ENCODE measurements around the gene PEX5.

Gene PEX5

DNA sequence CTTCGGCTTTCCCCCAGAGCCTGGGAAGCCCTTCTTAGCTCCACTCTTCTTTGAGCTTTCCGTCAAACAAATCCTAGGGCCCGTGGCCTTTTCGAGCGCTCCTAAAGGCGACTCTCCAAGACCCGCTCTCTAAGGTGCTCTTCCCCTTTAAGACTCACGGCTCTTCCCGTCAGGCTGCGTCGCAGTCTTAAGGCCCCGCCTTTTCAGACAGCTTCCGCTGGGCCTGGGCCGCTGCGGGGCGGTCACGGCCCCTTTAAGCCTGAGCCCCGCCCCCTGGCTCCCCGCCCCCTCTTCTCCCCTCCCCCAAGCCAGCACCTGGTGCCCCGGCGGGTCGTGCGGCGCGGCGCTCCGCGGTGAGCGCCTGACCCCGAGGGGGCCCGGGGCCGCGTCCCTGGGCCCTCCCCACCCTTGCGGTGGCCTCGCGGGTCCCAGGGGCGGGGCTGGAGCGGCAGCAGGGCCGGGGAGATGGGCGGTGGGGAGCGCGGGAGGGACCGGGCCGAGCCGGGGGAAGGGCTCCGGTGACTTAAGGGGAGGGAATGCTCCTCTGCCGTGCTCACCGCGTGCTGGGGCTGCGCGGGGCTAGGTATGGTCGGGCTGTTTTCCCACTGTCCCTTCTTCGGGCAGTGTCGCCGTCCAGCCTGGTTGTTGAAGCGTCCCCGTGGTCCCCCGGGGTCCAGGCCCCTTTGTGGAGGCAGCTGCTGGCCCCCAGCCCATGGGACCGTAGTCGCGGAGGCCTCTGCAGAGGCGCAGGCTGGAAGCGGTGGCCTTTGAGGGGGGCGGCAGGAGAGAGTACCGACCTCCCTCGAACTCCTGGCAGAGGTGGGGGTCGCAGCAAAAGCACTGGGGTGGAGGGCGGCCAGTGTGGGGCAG is at the start of gene PEX5:
PEX5 (plus strand) TSS at position 289 of the 870 bp plus-strand sequence. CDS start 692 bp downstream, outside the sequence.
- peak; percentile 92 for DNase-seq

DNA sequence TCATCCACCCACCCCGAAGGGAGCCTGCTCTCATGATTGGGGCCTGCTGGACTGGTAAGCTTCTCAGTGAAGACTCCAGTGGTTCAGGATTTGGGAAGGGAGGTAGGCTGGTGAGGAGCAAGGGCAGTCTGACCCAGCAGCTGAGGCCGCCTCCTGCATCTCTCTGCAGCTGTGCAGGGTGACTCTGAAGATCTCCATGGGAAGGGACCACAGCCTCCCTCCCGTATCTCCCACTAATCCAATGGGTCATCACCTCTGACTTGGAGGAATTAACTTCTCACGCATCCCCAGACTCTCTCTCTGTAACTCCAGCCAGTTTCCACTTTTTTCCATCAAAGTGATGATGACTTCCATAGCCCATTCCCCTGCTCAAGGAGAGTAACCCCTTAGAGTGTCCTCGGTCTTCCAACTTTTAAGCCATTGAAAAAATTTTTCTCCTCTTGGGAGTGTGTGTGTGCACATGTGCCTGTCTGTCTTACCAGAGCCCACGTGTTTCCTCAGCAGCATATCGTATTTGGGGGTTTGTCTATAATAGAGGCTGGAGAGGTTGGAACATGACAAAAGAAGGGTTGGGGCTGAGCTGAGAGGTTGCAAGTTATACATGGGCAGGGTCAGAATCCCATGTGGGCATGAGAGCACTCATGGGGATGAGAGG is 48.0 kb upstream of the PEX5 start:
- DNase-seq: no peak

DNA sequence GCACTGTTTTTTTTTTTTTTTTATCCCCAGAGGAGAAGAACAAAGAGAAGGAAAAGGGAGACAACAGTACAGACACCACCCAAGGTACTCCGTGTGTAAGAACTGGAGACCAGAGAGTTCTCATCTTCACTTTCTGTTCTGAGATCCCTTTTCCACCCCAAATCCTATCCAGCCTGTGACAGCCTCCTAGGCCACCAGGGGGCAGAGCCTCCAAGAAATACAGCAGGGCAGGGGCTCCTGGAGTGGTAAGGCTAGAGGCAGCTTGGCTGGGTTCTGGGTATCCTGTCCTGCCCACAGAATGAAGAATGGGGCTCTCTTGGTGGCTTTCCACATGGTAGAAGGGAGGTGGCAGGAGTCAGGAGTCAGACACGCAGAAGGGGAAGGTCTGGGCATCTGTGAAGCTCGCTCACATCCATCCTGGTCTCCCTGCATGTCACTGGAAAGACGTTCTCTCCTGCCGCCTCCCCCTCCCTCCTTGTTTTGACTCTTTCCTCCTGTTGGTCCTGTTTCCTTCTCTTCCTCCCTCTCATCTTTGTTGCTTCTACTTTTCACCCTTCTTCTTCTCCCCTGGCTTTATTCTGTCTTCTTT is 47.3 kb upstream of the PEX5 start:
- DNase-seq: no peak

DNA sequence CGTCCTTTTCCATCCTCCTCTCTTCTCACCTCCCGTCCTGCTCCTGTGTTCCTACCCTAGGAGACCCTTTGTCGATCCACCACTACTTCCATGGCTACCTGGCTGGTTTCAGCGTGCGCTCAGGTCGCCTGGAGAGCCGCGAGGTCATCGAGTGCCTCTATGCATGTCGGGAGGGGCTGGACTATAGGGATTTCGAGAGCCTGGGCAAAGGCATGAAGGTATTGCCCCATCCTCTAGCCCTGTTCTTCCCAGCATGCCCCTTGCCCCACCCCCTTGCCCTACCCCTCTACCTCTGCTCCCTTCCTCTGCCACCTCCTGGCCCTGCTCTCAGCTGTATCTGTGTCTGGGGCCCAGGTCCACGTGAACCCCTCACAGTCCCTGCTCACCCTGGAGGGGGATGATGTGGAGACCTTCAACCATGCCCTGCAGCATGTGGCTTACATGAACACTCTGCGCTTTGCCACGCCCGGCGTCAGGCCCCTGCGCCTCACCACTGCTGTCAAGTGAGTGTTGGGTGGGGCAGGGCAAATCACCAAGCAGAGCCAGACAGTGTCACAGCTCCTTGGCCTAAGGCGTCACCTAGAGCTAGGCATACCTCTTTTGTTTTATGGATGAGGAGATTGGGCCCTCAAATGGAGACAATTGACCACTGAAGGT is 46.5 kb upstream of the PEX5 start:
- DNase-seq: no peak

DNA sequence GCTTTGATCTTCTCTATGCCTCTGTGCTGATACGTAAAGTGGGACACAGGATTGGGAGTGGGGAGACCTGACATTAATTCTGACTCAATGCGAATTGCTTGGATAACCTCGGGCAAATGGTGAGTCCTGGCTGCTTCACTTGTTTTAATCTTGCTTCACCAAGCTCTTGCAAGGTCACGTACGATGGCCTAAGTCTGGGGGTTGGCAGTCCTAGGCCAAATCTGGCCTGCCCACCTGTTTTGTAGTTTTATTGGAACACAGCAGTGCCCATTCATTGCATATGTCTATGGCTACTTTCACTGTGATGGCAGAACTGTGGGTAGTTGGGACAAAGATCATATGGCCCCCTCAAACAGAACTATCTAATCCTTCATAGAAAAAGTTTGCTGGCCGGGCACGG is 45.9 kb upstream of the PEX5 start:
- no peak for DNase-seq

DNA sequence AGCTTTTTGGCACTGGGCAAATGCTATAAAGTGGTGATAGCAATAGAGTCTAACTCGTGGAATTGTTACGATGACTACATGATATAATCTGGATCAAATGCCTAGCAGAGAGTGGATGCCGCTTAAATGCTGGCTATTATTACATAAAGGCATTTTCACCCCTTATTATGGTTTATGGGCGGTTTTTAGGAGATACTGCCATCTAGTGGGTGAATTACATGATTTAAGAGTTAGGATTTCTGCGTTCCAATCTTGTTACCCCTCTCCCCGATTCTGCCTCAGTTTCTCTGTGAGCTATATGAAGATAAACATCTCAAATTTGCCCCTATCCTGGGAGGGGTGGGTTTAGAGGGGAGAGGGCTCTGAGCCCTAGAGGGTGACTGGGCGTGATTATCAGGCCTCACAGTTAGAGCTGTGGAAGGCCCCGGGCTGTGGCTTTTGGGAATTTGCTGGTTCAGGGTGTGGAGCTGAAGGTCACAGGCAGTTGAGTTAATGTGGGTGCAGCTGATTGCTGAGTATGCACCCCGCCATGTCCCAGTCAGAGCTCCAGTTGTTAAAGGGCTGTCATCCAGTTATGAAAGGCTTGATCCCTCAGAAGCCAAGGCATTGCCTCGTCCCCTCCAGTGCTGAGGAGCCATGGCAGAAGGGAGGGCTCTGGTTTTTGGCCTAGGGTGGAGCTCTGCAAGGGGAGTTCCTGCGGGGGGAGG is 44.9 kb upstream of the PEX5 start:
- DNase-seq: no peak

DNA sequence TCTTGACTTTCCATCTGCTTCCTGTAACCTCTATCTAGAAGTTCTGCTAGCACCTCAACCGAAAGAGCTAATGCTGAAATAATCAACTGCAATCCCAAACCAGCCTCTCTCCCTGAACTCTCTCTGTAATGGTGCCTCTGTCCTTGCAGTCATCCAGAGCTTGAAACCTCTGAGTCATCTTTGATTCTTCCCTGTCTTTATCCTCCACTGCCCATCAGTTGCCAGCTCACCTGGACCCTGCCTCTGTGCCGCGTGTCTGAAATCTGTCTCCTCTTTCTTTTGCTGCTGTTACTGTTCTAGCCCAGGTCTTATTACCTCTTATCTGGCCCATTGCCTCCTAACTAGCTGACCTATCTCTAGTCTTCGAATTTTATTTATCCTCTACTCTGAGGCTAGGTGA is 43.8 kb upstream of the PEX5 start:
- no peak for DNase-seq

DNA sequence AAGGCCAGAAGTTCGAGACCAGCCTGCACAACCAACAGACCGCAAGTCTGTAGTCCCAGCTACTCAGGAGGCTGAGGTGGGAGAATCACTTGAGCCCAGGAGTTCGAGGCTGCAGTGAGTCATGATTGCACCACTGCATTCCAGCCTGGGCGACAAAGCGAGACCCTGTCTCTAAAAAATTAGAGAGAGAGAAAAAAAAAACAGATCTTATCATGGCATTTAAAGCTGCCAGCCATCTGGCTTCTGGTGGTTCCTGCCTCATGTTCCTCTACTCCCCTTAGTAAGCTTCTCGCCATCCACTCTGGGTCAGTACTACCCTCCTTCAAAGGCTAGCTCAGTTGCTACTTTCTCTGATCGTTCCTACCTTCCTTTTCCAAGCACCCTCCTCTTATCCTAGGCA is 43.3 kb upstream of the PEX5 start:
- DNase-seq: no peak

DNA sequence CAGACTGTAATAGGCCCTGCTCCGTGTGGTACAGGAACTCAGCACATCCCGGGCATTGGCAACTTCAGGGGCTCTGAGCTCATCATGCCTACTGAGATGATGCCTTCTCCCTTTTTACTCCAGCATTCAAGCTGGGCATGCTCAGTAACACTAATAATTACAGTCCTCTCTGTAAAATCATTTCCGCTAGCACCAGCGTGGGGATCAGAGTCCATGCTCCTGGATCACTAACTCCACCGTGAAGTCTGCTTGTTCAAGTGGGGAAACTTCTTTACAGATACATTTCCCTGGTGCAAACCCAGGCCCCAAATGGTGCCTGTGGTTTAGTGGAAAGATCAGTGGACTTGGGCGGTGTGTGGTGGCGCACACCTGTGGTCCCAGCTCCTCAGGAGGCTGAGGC is 42.6 kb upstream of the PEX5 start:
- DNase-seq: no peak

DNA sequence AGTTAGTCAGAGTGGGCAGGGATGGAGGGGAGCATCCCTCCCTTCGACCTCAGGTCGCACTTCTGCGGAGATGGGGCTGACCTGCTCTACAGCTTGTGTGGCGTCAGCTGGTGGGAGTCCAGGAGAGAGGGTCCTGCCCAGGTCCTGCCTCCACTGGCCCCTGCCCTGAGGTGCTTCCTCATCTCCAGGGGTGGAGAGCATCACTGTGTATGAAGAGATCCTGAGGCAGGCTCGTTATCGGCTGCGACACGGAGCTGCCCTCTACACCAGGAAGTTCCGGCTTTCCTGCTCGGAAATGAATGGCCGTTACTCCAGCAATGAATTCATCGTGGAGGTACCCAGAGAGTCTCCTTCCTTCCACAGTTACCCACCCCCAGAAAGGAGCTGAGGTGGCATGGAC is 39.1 kb upstream of the PEX5 start:
- no peak for DNase-seq

DNA sequence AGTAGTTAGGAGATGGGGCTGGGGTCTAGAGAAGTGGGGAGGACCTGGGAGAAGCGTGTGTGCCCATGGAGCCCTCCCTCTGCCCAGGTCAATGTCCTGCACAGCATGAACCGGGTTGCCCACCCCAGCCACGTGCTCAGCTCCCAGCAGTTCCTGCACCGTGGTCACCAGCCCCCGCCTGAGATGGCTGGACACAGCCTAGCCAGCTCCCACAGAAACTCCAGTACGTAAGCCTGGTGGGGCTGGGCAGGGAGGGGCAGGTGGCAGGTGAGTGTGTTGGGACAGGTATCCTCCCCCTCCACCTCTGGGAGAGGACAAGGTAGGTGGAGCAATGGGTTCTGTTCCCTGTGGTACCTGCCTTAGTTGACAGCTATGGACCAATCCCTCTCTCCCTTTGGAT is 38.6 kb upstream of the PEX5 start:
- DNase-seq: no peak

DNA sequence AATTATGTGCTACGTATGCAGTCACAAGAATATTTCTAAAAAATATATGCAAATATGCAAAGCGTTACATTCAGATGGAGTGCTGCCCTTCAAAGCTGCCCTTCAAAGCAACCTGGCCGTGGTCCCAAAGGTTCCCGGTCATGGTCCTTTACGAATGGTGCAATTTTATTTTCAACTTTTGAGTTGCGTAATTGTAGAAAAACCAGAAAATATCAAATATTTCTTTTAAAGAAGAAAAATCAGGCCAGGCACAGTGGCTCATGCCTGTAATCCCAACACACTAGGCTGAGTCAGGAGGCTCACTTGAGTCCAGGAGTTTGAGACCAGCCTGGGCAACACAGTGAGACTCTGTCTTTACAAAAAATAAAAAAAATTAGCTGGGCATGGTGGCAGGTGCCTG is 38.0 kb upstream of the PEX5 start:
- DNase-seq: no peak

DNA sequence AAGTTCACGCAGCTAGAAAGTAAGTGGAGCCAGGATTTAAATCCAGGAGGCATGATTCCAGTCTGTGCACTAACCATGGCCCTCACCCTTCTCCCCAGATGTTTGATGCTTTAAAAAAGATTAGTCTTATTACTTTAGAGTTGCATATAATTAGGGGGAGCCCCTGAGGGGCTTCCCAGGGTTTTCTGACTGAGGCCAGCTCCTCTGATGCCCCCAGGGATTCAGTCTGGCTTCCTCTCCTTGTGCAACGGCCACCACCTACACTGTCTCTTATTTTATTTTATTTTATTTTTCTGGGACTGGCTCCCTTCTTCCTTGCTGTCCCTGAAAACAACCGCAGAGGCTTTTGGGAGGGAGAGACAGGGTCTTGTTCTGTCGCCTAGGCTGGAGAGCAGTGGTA is 36.7 kb upstream of the PEX5 start:
- DNase-seq: no peak

DNA sequence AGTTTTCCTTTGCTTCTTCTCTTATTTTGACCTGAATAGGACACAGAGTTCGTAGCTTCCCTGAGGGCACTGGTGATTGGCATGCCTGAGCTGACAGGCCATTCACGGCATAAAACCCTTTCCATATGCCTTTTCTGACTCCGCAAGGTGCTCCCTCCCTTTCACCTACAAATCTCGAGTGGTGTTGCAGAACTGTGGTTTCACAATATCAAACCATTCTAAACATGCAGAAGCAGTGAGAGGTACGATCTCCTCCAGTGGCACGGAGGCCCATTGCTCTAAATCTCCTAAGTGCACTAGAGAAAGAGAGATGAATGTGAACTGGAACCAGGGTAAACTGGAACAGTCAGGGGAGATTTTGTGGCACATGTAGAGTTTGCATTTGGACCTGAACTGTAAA is 35.4 kb upstream of the PEX5 start:
- DNase-seq: no peak

DNA sequence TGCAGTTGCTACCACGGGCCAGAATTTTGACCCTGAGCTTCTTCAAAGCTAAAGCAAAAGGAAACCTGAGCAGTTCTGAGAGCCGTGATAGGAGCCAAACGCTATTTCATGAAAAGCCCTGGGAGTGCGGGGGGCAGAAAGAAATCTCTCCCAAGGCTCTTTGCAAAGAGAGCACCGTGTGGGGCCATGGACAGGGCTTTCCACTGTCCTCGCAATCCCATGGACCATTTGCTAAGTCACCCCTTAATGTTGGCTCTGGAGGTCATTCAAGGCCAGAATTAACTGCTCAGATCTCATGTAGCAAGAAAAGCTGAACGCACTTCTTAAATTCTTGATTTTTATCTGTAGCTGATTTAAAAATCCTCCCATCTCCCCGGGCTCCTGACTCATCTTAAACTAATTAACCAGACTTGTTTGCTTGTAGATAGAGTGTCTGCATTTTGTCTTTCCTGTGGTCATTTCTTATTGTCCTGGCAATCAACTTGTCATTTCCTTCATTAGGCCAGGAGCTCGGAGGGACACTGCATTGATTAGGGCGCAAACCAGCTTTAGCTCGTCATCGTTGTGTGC is 34.5 kb upstream of the PEX5 start:
- no peak for DNase-seq

DNA sequence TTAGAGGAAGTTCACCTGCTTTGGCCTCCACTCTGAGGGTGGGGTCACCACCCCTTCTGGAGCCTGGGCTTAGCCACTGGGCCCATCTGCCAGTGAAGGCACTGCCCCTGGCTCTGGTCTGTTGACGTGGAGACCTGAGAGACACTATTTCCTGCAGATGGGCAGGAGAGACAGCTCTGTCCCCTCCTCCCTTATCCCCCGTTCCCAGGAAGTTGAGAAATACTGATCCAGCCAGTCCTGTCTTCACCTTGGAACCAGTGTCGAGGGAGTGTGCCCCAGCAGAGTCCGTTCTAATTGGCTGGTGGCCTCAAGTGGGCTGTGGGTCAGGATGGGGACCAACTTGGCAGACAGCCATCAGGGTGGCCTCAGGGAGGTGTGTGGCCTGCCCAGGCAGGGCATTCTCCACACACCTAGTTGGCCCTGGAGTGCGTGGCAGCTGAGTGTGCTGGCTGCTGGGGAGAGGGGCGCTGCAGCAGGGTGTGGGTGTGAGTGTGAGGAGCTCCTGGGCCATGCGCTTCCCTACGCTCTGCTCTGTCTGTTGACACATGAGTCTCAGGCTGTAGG is 33.9 kb upstream of the PEX5 start:
- no peak for DNase-seq

DNA sequence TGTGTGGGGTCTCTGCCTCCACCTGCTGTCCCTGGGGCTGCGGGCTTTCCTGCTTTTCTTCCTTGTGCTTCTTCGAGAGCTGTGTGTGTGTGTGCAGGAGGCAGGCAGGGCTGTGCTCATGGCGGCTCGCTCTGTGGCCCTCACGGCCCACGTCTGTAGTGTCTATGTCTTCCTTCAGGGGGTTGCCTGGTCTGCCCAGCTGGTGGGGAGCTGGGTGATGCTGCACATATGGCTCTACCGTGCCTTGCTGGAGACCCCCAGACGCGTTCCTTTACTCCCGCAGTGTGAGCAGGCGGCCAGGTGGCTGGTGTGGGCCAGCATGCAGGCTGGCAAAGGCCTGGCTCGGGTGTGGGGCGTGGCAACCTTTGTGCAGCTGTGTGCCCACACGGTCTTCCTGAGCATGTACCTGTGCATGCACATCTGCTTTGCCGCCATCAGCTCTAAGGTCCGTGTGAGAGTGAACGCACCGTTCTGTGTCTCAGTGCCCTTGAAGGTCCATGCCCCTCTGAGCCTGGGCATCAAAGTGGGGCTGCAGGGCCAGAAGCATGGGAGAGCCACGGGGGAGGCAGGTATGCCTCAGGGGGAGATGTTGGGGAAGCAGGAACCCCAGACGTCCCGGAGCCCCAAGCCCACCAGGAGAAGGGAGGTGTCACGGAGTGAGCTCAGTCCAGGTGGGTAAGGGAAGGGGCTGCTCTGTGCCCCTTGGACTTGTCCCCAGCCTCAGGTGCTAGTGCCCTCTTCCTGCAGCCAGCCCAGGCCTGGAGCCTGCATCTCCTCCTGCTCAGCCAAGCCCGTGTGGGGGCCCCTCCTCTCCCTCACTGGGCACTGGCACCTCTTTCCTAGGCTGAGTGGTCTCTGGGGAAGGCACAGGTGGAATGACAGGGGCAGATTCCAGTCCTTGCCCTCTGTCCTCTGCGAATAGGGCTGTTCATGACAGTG is 33.0 kb upstream of the PEX5 start:
- no peak for DNase-seq

DNA sequence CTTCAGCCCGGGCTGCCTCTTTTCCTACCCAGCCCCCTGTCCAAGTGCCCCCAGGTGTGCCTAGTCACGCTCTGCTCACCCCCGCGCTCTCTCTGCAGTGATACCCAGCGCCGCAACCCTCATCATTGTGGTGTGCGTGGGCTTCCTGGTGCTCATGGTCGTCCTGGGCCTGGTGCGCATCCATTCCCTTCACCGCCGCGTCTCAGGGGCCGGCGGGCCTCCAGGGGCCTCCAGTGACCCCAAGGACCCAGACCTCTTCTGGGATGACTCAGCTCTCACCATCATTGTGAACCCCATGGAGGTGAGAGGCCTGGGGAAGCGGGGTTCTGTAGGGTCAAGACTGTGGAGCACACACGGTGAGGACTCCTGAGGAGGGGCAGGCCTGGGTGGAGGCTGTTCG is 32.1 kb upstream of the PEX5 start:
- DNase-seq: no peak

DNA sequence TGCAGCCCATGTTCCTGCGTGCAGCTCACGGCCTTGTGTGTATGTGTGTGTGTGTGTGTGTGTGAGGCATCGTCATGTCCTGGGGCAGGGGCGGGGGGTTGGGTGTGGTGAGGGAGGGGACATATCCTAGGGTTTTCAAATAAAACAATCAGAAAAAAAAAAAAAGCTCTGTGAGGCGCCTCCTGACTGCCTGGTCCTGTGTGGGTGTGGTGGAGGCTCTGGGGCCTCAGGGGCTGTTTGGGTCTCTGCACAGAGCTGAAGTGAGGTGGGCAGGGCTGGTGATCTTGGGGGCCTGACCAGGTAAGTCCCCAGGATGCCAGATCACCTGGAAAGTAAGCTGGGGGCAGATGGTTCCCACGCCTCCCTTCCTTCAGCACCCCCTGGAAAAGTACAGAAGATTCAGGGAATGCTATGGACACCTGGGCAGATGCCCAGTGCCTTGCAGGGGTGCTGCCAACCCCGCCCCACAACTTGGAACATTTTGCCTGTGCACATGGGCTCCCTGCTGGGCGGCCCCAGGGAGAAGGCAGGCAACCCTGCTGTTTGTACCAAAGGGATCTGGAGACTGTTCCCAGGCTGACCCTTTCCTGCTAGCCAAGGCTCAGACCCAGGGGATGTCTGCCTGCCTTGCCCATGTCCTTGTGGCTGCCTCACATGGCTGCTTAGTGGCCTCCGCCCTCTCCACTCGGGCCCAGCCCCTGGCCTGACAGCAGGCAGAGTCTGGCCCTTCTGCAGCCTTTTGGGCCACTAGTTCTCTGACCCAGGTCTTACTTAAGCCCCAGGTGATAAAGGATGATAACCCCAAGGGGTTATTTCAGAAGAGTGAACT is 30.5 kb upstream of the PEX5 start:
- no peak for DNase-seq

DNA sequence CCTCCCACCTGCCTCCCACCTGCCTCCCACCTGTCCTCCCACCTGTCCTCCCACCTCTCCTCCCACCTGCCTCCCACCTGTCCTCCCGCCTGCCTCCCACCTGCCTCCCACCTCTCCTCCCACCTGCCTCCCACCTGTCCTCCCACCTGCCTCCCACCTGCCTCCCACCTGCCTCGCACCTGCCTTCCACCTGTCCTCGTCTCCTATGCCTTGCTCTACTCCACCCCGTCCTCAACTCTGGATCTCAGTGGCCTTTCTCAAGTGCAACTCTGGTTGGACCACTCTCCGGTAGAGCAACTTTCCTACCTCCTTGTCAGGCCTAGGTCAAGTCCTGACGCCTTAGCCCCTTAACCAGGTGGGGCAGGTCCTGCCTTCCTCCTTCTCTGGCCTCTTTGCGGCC is 29.3 kb upstream of the PEX5 start:
- DNase-seq: no peak
